ENCODE results near the gene XYLB. TPM values are rescaled to one million over a fixed set of nuclear protein-coding genes. Genes with fewer than 3 reads are reported as not detected.

The XYLB gene
- 1.0 and 2.0 TPM in 2 replicates for total RNA-seq

GRCh38 chr3:38346587-38347410 lies at the start of gene XYLB:
TSS of gene XYLB (plus strand) at chr3:38346785. CDS start at chr3:38346869, 84 bp downstream.

GRCh38 chr3:38453075-38453912 lies 106.7 kb downstream of the XYLB start, which contains the start of gene ACVR2B:
TSS of gene ACVR2B (plus strand) at chr3:38453890. CDS start at chr3:38454323, 433 bp downstream.

Other genes with a start within 250 kb of the XYLB start
- 43.3 and 64.4 TPM in 2 replicates for gene ACAA1, start 209.7 kb upstream of the XYLB start, total RNA-seq
- 26.2 and 34.0 TPM in 2 replicates for gene MYD88, start 208.1 kb upstream of the XYLB start, total RNA-seq
- gene OXSR1, start 181.2 kb upstream of the XYLB start, total RNA-seq, result 20.2 and 31.4 TPM in 2 replicates
- 0.13 and 0.16 TPM in 2 replicates for gene SLC22A13, start 81.0 kb upstream of the XYLB start, total RNA-seq
- 0.16 and 0.25 TPM in 2 replicates for gene SLC22A14, start 64.5 kb upstream of the XYLB start, total RNA-seq
- gene ACVR2B, start 107.1 kb downstream of the XYLB start, total RNA-seq, result 4.4 and 5.7 TPM in 2 replicates
- gene EXOG, start 149.6 kb downstream of the XYLB start, total RNA-seq, result 4.7 and 5.3 TPM in 2 replicates